ENCODE data around the gene PRAMEF1. TPM values are rescaled to one million over a fixed set of nuclear protein-coding genes. Genes with fewer than 3 reads are reported as not detected.
"Not testable (repeated sequence)": the region's sequence is repeated elsewhere in the genome, so short reads cannot be mapped to it uniquely, and the experiment has no call there.

The PRAMEF1 gene
- total RNA-seq, 1 experiment from 2014 or later: not detected

DNA sequence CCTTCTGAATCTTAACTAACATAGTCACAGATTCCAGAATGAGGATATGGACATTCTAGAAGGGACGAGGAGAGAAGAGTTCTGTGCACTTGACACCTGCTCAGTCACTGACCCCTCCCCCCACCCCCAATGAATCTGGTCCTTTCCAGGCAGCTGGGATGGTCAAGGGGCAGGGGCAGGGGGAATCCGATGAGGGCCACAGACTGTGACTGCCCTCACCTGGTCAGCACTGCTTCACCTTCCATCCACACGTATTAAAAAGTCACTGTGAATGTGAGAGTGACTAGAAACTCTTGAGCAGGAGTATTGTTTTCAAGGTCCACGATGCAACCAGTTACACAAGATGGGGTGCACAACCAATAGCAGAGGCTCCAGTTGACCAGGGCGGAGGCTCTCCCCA is 27.2 kb upstream of the PRAMEF1 start:
- DNase-seq (ENCODE audit: low read depth in 1 of 2, low spot score in 2 of 2): no peak
- Histone ChIP-seq H3K27ac (no peak overlapping the region), H3K4me1 (replicated peaks) (no peaks in the 10 kb centered on the region), H3K27me3 (replicated peaks) (no peaks in the 10 kb centered on the region), H3K4me3 (no peak overlapping the region), H3K9me3 (replicated peaks) (no peaks in the 10 kb centered on the region), H3K36me3 (no peaks in the 10 kb centered on the region)

DNA sequence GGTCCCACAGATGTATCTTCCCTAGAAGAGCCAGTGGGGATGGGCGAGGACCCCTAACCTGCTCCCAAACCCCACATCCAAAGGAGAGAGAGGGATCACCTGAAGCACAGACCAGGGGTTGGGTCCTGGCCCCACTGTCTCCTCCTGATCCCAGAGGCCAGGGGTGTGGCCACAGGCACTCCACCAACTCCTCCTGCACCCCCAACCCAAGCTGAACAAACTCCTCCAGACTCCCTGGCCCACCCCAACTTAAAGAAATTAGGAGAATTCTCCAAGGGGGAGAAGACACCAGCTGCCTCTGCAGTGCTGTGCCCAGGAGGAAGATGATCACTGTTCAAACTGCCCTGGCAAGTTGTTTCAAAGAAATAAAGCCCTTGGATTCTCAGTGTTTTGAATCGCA is 22.2 kb upstream of the PRAMEF1 start:
- DNase-seq (ENCODE audit: low read depth in 1 of 2, low spot score in 2 of 2): no peak
- no peaks in the 10 kb centered on the region for H3K4me1 ChIP-seq (replicated peaks)
- H3K36me3 ChIP-seq: no peaks in the 10 kb centered on the region
- no peaks in the 10 kb centered on the region for H3K9me3 ChIP-seq (replicated peaks)
- H3K4me3 ChIP-seq: no peak overlapping the region
- H3K27ac ChIP-seq: no peak overlapping the region
- H3K27me3 ChIP-seq (replicated peaks): no peaks in the 10 kb centered on the region; the same call in 1 of the 2 replicates

DNA sequence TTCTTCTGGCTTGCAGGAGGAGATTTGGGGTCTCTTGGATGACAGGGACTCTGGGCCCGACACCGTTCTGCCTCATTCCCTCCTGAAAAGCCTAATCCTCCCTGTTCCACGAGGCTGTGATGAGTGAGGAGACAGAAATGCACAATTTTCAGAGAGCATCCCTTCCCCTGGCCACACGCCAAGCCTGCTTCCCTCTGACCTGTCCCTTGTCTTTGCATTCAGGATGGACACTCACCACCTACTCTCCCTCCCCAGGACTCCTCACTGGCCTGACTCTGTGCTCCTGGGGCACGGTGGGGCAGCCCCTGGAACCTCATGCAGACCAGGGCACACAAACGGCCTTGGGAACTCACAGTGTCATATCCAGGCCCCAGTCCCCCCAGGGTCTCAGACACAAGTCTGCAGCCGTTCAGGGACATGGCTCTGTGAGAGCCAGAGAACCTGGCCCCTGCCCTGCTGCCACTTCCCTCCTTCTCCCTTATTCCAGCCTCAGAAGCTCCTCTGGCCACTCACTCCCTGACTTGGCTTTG is 21.2 kb upstream of the PRAMEF1 start:
- H3K36me3 ChIP-seq: no peaks in the 10 kb centered on the region
- no peaks in the 10 kb centered on the region for H3K9me3 ChIP-seq (replicated peaks)
- no peak for DNase-seq (ENCODE audit: low read depth in 1 of 2, low spot score in 2 of 2)
- no peaks in the 10 kb centered on the region; the same call in 1 of the 2 replicates for H3K27me3 ChIP-seq (replicated peaks)
- H3K27ac ChIP-seq: no peak overlapping the region
- no peaks in the 10 kb centered on the region for H3K4me1 ChIP-seq (replicated peaks)
- H3K4me3 ChIP-seq: no peak overlapping the region

DNA sequence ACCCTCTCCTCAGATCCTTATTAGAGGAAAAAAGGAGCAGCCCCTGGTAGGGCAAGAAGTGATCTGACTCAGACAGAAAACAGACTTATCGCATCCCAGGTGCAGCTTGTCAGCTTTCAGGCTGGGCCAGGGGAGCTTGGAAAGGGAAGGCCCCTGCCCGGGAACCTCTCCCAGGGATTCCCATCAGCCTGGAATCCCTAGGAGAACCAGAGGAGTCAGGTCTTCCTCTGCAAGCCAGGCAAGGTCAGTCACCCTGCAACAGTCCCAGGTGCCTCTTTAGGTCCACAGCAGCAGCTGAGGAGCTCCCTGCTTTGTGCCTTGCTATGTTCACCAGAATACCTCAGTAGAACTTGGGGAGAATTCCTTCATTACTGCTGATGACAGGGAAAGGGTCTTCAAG is 20.6 kb upstream of the PRAMEF1 start:
- H3K9me3 ChIP-seq (replicated peaks): no peaks in the 10 kb centered on the region
- no peaks in the 10 kb centered on the region for H3K4me1 ChIP-seq (replicated peaks)
- no peaks in the 10 kb centered on the region; the same call in 1 of the 2 replicates for H3K27me3 ChIP-seq (replicated peaks)
- no peak overlapping the region for H3K4me3 ChIP-seq
- DNase-seq (ENCODE audit: low read depth in 1 of 2, low spot score in 2 of 2): no peak
- no peaks in the 10 kb centered on the region for H3K36me3 ChIP-seq
- no peak overlapping the region for H3K27ac ChIP-seq

DNA sequence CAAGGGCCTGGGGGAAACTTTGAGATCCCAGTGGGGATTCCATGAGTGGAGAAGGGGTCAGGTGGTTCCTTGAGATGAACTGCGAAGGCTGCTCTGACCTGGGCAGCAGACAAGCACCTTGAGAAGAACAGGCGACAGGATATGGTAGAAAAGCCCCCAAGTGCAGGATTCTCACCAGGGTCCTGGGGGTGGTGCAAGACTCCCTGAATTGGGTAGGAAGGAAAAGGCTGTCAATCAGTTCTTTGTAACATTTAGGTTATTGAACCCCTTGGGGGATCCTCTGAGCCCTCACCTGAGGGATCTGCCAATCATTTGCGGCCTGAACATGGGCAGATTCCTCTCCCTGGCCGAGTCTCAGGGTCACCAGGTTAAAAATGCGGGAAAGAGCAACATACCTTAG is 20.0 kb upstream of the PRAMEF1 start:
- Histone ChIP-seq H3K9me3 (replicated peaks) (no peaks in the 10 kb centered on the region), H3K27me3 (replicated peaks) (no peaks in the 10 kb centered on the region; the same call in 1 of the 2 replicates), H3K27ac (no peak overlapping the region), H3K4me3 (no peak overlapping the region), H3K36me3 (no peaks in the 10 kb centered on the region), H3K4me1 (replicated peaks) (no peaks in the 10 kb centered on the region)
- DNase-seq (ENCODE audit: low read depth in 1 of 2, low spot score in 2 of 2): no peak

DNA sequence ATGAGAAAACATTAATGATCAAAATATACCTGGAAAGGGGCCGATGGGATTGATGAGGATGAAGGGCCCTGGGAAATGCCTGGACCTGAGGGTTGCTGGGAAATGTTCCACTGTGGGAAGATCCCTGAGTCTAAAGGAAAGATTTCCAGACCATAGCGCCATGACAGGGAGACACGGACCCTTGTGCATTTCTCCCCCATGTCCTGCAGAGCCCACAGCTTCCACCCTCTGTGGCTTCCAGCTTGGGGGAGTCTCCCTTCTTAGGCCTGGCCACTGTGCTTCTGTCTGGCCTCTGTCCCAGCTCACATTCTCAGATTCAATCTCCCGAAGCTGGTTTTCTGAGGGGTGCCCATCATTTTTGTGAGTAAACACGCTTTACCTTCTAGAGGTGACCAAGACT is 18.7 kb upstream of the PRAMEF1 start:
- no peak for DNase-seq (ENCODE audit: low read depth in 1 of 2, low spot score in 2 of 2)
- H3K36me3 ChIP-seq: no peaks in the 10 kb centered on the region

DNA sequence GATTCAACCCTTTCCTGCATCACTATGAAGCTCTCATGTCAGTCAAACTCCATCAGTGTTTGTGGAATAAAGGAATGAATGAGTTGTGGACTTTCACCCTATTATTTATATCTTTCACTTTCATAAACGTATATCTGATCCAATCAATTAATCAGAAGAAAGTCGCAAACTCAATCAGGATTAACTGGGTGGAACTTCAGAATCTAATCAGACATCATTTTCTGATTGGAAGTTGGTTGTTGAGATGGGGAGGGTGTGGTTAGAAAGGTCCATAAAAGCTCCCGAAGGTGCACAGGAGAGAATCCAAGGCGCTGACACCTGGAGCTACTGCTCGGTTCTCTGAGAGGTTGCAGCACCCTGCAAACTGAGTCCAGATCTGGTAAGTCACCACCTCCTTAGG is 17.8 kb upstream of the PRAMEF1 start, which contains the start of gene PRAMEF12:
TSS of gene PRAMEF12 (plus strand) at position 301 of the 400 bp plus-strand sequence. CDS start 1,130 bp downstream, outside the sequence.
- Histone ChIP-seq H3K27ac (no peak within 1 kb of the TSS), H3K4me1 (replicated peaks) (no peaks in the 10 kb centered on the region), H3K36me3 (no peaks in the 10 kb centered on the region), H3K27me3 (replicated peaks) (no peaks in the 10 kb centered on the region; the same call in 1 of the 2 replicates), H3K4me3 (no peak within 1 kb of the TSS), H3K9me3 (replicated peaks) (no peaks in the 10 kb centered on the region)
- DNase-seq (ENCODE audit: low read depth in 1 of 2, low spot score in 2 of 2): no peak

More for the DNA sequence above, 18.7 kb upstream of the PRAMEF1 start:
- Histone ChIP-seq H3K4me1 (replicated peaks) (no peaks in the 10 kb centered on the region), H3K27me3 (replicated peaks) (no peaks in the 10 kb centered on the region; the same call in 1 of the 2 replicates), H3K9me3 (replicated peaks) (no peaks in the 10 kb centered on the region), H3K27ac (no peak overlapping the region), H3K4me3 (no peak overlapping the region)

DNA sequence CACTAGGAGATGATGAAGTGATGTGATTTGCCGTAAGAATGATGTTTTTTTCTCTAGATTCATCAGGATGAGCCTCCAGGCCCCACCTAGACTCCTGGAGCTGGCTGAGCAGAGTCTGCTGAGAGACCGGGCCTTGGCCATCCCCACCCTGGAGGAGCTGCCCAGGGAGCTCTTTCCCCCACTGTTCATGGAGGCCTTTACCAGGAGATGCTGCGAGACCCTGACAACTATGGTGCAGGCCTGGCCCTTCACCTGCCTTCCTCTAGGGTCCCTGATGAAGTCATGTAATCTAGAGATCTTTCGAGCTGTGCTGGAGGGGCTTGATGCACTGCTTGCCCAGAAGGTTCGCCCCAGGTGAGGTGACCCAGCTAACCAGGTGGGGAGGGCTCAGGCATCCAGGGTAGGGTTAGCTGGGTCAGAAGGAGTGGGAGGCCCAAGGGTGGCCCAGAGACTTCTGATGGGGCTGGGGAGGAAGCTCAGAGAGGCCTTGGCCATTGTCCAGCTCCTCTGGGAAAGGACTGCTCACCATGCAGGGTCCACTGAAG is 16.3 kb upstream of the PRAMEF1 start:
- DNase-seq (ENCODE audit: low read depth in 1 of 2, low spot score in 2 of 2): no peak
- no peaks in the 10 kb centered on the region for H3K36me3 ChIP-seq
- no peaks in the 10 kb centered on the region for H3K4me1 ChIP-seq (replicated peaks)
- no peak overlapping the region for H3K4me3 ChIP-seq
- no peaks in the 10 kb centered on the region for H3K27me3 ChIP-seq (replicated peaks)
- H3K27ac ChIP-seq: no peak overlapping the region
- H3K9me3 ChIP-seq (replicated peaks): no peaks in the 10 kb centered on the region

DNA sequence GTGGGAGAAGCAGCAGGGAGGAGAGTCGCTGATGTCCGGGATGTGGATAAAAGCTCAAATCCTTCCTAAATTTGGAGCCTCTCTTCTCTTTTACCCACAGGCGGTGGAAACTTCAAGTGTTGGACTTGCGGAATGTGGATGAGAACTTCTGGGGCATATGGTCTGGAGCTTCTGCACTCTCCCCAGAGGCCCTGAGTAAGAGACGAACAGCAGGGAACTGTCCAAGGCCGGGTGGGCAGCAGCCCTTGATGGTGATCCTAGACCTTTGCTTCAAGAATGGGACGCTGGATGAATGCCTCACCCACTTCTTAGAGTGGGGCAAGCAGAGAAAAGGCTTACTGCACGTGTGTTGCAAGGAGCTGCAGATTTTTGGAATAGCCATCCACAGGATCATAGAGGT is 15.8 kb upstream of the PRAMEF1 start:
- H3K4me3 ChIP-seq: no peak overlapping the region
- no peak overlapping the region for H3K27ac ChIP-seq
- H3K36me3 ChIP-seq: no peaks in the 10 kb centered on the region
- no peaks in the 10 kb centered on the region for H3K27me3 ChIP-seq (replicated peaks)
- H3K4me1 ChIP-seq (replicated peaks): no peaks in the 10 kb centered on the region
- no peak for DNase-seq (ENCODE audit: low read depth in 1 of 2, low spot score in 2 of 2)
- H3K9me3 ChIP-seq (replicated peaks): no peaks in the 10 kb centered on the region

DNA sequence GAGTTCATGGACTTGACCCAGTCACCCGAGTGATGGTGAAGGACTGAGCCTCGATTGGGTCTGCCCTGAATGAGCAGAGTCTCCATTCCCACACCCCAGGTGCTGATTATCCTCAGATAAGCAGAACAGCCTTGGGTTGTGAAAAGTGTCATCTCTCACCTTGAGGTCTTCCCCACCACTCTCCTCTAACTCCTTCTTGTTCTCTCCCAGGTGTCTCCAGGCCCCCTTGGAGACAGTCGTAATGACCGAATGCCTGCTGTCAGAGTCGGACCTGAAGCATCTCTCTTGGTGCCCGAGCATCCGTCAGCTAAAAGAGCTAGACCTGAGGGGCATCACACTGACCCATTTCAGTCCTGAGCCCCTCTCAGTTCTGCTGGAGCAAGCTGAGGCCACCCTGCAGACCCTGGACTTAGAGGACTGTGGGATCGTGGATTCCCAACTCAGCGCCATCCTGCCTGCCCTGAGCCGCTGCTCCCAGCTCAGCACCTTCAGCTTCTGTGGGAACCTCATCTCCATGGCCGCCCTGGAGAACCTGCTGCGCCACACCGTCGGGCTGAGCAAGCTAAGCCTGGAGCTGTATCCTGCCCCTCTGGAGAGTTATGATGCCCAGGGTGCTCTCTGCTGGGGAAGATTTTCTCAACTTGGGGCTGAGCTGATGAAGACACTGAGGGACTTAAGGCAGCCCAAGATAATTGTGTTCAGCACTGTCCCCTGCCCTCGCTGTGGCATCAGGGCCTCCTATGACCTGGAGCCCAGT is 14.2 kb upstream of the PRAMEF1 start:
- H3K27ac ChIP-seq: no peak overlapping the region
- H3K4me3 ChIP-seq: no peak overlapping the region
- no peaks in the 10 kb centered on the region for H3K36me3 ChIP-seq
- no peaks in the 10 kb centered on the region for H3K9me3 ChIP-seq (replicated peaks)
- DNase-seq (ENCODE audit: low read depth in 1 of 2, low spot score in 2 of 2): no peak
- H3K27me3 ChIP-seq (replicated peaks): no peaks in the 10 kb centered on the region
- no peaks in the 10 kb centered on the region for H3K4me1 ChIP-seq (replicated peaks)

DNA sequence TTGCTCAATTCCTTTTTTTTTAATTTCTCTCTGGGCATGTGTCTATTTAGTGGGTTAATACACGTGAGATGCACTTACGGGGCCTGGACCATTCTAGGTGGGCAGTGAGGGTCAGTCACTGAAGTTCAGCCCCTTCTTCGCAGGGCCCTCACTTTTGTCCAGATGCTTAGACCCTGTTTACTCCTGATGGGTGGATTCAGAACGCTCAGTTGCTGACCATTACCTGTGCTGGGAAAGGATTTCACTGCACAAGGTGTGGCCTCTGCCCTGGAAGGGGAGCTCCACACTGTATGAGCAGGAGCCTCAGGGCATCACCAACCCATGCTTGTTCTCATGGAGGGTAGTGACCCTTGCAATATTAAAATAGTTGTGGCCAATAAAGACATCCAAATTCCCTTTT is 13.1 kb upstream of the PRAMEF1 start:
- Histone ChIP-seq H3K4me1 (replicated peaks) (no peaks in the 10 kb centered on the region), H3K9me3 (replicated peaks) (no peaks in the 10 kb centered on the region), H3K36me3 (no peaks in the 10 kb centered on the region), H3K4me3 (no peak overlapping the region), H3K27ac (no peak overlapping the region), H3K27me3 (replicated peaks) (no peaks in the 10 kb centered on the region)
- DNase-seq (ENCODE audit: low read depth in 1 of 2, low spot score in 2 of 2): no peak

DNA sequence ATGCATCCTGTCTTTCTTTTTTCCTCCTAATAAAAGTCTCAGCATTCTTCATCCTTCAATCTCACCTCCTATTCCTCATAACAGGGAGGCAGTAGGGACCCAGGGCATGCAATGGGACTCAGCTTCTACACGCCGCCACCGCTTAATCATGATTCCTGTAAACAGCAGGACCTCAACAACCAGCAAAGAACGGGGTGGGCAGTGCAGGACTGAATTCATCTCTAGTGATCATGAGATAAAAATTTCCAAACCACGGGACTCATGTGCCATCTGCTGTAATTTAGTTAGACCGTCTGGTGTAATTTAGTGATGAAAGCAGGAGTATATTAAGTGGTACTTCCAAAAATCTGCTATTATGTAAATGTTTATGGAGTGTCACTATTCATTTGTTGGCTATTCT is 12.3 kb upstream of the PRAMEF1 start:
- H3K9me3 ChIP-seq (replicated peaks): no peaks in the 10 kb centered on the region
- H3K27me3 ChIP-seq (replicated peaks): no peaks in the 10 kb centered on the region
- H3K4me1 ChIP-seq (replicated peaks): no peaks in the 10 kb centered on the region
- H3K27ac ChIP-seq: no peak overlapping the region
- no peak overlapping the region for H3K4me3 ChIP-seq
- DNase-seq (ENCODE audit: low read depth in 1 of 2, low spot score in 2 of 2): no peak
- no peaks in the 10 kb centered on the region for H3K36me3 ChIP-seq

DNA sequence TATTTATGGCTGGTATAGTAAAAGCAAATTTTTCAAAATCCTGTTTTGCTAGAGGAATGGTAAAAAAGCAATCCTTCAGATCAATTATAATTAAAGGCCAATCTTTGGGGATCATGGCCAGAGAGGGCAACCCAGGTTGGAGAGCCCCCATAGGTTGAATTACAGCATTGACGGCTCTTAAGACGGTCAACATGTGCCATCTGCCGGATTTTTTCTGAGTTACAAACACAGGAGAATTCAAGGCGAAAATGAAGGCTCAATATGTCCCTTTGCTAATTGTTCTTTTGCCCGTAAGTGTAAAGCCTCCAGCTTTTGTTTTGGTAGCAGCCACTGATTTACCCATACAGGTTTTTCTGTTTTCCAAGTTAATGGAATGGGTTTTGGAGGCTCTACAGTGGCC is 9.7 kb upstream of the PRAMEF1 start:
- H3K36me3 ChIP-seq; H3K27ac ChIP-seq; H3K9me3 ChIP-seq (replicated peaks); H3K4me3 ChIP-seq; H3K4me1 ChIP-seq (replicated peaks); DNase-seq (ENCODE audit: low read depth in 1 of 2, low spot score in 2 of 2); H3K27me3 ChIP-seq (replicated peaks): not testable (repeated sequence)

DNA sequence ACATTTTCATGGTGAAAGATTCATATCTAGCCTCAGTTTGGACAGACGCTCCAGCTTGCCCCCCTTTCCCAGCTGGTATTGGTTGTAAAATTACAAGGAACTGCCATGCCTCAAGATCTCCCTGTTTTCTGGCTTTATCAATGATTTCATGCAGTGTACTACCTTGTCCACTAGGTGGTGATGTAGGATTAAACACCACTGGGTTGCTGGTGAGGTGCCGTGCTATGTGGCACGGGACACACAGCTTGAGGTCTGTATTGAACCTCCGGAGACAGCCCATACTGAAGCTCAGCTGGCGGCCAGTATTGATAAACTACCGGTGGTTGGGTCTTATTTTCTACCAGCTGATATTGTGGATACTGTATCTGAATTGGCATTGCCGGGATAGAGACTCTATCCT is 7.4 kb upstream of the PRAMEF1 start:
- H3K27ac ChIP-seq; H3K27me3 ChIP-seq (replicated peaks); DNase-seq (ENCODE audit: low read depth in 1 of 2, low spot score in 2 of 2); H3K36me3 ChIP-seq; H3K4me3 ChIP-seq; H3K9me3 ChIP-seq (replicated peaks); H3K4me1 ChIP-seq (replicated peaks): not testable (repeated sequence)
